ENCODE data around the gene PFDN4.

DNA sequence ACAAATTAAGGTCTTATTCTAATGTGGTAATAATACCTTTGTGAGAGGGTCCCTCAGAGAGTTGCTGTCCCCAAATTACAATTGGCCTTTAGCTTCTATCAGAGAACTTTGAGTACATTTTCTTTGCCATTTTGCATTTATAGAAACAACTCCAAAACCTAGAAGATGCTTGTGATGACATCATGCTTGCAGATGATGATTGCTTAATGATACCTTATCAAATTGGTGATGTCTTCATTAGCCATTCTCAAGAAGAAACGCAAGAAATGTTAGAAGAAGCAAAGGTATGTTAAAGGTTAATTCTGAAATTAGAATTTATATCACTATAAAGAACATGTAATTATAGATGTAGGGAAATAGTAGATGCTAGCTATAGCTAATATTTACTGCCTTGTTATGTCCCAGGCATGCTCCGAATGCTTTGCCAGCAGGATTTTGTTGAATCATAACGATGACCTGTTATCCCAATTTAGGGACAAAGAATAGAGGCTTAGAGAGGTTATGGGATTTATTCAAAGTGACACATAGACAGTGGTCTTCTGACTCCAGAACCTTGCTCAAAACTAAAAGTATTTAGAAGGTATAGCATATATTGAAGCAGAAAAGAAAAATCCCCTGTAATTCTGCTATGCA lies 7.4 kb downstream of the PFDN4 start:
- TF ChIP-seq CTCF (IDR thresholded peaks at IDR 0.05; ENCODE audit: low read depth, low read length, poor library complexity, severe bottlenecking) (no peak), EZH2phosphoT487 (IDR thresholded peaks at IDR 0.05; ENCODE audit: borderline replicate concordance, low read length) (no peak)
